GM21786 (cell line): ENCODE results near the gene CNNM2.

Experiments
- ATAC-seq: cut with Tn5 transposase; IDR thresholded peaks from one replicate; pipeline ENCODE4 v1.9.1; 2021; ENCODE audit not compliant: unreplicated experiment

Gene CNNM2

DNA sequence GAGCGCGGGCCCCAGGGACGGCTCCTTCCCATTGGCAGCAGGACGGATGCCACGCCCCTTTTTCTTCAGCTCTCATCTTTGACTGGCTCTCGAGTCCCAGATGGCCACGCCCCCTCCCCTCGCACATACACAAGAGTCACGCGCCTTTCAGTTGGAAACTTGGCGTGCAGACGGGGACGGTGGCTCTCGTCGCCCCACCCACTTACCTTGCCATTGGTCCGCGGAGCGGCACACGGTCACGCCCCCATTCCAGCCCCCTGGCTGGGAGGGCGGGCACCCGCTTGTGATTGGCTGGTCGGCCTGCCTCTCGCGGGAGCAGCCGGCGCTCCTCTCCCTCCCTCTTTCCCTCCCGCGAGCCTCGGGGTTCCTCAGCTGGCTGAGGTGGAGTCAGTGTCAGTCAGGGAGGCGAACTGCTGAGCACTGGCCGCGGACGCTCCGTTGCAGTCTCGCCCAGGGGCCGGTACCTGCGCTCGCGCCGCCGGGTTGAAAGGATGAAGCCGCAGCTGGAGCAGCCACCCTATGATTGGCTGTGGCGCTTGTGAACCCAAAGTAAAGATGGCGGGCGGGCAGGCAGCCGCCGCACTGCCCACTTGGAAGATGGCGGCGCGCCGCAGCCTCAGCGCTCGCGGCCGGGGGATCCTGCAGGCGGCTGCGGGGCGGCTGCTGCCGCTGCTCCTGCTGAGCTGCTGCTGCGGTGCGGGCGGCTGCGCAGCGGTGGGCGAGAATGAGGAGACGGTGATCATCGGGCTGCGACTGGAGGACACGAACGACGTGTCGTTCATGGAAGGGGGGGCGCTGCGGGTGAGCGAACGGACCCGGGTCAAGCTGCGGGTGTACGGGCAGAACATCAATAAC is at the start of gene CNNM2:
TSS of gene CNNM2 (plus strand) at position 333 of the 855 bp plus-strand sequence. CDS start at position 520, 187 bp downstream.
- ATAC-seq = peak; percentile 93

DNA sequence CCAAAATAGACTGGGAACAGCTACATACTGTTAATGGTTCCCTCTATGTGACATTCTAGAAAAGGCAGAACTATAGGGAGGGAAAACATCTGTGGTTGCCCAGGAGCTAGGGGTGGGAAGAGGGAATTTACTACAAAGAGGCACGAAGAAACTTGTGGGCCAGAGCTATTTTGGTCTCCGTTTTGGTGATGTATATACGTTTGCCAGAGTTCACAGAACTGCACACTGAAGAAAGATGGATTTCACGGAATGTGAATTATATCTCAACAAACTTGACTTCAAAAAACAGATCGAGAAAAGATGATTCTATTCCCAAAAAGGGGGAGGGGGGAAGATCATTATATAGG is 49.2 kb upstream of the CNNM2 start:
- ATAC-seq = no peak

DNA sequence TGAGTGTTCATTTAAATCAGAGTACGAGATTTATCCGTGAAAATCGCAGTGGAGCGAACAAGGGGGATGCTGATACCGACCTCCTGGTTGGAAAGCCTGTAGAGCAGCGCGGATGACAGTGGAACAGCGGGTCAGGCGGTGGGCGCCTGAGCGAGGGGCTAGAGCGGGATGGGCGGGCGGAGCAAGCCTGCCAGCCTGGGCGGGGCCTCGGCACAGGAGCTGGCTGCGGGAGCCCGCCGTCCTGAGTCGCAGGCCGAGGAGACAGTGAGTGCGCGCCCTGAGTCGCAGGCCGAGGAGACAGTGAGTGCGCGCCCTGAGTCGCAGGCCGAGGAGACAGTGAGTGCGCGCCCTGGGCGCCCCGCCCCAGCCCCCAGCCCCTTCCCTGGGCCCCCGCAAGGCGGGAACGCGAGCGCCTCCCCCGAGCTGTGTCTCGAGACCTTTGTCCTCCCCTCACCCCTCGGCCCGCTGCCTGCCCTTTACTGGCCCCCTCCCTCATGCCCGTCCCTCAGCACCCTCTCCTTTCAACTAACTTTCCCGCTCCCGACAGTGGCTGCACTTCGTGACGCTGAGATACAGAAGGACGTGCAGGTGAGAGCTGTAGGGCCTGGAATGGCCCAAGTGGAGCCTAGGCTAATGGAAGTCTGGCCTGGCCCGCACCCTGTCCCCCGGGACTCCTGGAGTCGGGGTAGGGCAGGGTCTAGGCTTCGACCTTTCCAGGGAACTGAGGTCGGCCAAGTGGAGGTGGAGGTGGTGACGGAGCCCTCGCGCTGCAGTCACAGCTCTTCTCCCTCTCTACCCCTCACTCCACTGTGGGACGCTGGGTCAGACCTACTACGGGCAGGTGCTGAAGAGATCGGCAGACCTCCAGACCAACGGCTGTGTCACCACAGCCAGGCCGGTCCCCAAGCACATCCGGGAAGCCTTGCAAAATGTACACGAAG is 48.6 kb upstream of the CNNM2 start, which contains the start of gene AS3MT:
TSS of gene AS3MT (plus strand) at position 213 of the 941 bp plus-strand sequence. CDS start at position 336, 123 bp downstream.
- ATAC-seq = no peak

GRCh38 chr10:102870221-102870620 is 47.9 kb upstream of the CNNM2 start:
- ATAC-seq = no peak

GRCh38 chr10:102872163-102872562 is 45.9 kb upstream of the CNNM2 start:
- no peak for ATAC-seq

GRCh38 chr10:102876747-102877153 is 41.3 kb upstream of the CNNM2 start:
- no peak for ATAC-seq

GRCh38 chr10:102878629-102879028 is 39.5 kb upstream of the CNNM2 start:
- ATAC-seq = no peak

DNA sequence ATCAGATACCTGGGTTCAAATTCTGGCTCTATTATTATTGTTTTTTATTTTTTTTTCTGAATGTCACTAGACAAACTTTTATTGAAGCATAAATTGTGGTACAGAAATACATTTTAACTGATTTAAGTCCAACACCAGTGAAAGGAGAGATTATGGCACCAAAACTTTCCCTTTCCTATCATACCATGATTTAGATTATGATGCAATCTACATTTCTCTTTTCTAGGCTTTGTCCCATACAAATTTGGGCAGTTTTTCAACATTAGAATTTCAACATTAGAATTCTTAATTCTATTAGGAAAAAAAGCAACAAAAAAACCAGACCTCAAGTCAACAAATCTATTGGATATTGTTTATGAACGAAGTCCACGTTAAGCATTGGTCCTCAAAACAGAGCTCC is 37.8 kb upstream of the CNNM2 start:
- no peak for ATAC-seq

GRCh38 chr10:102888048-102888447 is 30.0 kb upstream of the CNNM2 start:
- no peak for ATAC-seq

DNA sequence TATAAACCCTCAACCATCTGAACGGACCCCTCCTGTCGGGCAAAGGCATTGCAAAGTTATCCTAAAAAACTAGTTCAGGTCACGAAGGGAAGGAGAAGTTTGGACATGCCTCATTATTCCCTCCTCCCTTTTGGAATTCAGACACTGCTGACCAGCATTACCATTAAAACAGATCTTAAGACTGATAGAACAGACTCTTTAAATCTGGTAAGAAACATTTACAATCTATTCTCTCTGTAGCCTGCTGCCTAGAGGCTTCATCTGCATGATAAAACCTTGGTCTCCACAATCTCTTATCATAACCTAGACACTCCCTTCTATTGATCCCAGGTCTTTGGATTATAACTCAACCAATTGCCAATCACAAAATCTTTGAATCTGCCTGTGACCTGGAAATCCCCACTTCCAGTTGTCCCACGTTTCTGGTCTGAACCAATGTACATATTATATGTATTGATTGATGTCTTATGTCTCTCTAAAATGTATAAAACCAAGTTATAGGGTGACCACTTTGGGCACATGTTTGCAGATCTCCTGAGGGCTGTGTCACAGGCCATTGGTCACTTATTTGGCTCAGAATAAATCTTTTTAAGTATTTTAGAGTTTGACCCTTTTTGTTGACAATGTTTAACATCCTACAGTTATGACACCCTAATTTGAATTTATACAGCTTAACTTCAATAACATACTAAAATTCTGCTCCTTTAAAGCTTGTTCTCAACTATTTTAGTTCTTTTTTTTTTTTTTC is 23.5 kb upstream of the CNNM2 start:
- no peak for ATAC-seq

- ATAC-seq = no peak
These were observed 18.1 kb upstream of the CNNM2 start for GRCh38 chr10:102900006-102900405.

DNA sequence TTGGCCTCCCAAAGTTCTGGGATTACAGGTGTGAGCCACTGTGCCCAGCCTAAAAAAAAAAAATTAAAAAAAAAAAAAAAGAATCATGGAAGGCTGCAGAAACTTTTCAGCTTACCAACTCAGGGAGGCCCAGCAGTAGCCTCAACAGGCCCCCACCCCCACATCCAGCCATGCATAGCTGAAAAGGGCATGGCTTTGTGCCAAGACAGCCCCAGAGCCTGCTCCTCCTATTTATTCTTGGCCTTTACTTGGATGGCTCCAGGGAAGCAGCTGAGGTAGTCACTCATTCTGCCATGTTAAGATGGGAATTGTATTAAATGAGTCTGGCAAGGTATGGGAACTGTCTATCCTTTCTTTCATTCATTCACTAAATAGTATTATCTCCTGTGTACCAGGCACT is 13.7 kb upstream of the CNNM2 start:
- ATAC-seq = no peak

DNA sequence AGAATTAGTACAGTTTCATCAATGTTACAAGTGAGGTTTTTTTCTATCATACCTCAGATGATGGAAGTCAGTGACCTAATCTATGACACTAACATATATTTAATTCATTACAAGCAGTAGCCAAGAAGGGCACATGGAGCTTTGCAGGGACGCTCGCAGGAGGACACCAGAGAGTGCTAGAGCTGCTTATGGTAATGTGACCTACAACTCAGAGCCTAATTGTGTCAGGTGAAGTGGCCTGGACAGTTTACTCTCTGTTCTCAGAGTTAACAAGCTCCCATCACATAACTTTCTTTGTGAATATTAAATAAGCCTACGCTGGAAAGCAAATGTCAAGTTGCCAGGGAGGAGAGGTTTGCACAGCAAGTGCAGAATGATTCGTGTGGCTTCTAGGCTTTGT is 11.6 kb upstream of the CNNM2 start:
- ATAC-seq = no peak

DNA sequence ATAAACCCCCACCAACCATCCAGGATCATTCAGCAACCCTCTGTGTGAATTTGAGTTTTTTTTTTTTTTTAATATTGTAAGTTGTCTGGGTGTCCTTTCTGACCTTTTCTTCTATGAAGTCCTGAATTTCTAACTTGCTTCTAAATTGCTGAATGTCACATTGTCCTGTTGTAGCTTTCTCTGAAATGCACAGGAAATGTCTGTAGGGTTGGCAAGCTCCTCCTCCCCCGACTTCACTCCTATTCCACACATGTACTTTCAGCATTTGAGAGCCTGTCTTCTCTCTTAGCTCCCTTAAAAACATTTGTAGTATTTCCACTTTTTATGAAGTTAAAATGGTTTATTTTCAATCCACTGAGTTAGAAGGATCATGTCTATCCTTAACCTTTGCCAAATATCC is 3.3 kb upstream of the CNNM2 start:
- no peak for ATAC-seq

DNA sequence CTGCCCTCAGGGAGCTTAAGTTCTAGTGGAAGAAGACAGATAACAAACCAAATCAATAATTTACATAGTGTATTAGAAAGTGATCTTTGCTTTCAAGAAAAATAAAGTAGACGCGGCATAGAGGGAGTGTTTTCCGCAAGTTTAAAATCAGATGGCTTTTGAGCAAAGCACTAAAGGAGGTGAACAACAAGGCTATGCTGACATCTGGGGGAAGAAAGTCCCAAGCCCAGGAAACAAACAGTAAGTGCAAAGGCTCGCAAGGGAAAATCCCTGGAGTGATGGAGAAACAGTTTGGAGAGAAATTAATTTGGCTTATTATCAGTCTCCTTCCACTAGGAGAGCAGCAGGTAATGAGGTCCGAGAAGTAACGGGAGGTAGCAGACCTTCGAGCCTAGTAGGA is 1.9 kb upstream of the CNNM2 start:
- no peak for ATAC-seq

GRCh38 chr10:102917314-102917961 is 656 bp upstream of the CNNM2 start:
- ATAC-seq = peak; percentile 34

GRCh38 chr10:102918817-102919245 is 737 bp downstream of the CNNM2 start:
- ATAC-seq = no peak

DNA sequence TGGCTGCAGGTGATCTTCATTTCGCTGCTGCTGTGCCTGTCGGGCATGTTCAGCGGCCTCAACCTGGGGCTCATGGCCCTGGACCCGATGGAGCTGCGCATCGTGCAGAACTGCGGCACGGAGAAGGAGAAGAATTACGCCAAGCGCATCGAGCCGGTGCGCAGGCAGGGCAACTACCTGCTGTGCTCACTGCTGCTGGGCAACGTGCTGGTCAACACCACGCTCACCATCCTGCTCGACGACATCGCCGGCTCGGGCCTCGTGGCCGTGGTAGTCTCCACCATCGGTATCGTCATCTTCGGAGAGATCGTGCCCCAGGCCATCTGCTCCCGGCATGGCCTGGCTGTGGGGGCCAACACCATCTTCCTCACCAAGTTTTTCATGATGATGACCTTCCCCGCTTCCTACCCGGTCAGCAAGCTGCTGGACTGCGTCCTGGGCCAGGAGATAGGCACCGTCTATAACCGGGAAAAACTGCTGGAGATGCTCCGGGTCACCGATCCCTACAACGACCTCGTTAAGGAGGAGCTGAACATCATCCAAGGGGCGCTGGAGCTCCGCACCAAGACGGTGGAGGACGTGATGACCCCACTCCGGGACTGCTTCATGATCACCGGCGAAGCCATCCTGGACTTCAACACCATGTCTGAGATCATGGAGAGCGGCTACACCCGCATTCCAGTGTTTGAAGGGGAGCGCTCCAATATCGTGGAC is 1.3 kb downstream of the CNNM2 start:
- no peak for ATAC-seq

- ATAC-seq = no peak
These were observed 2.1 kb downstream of the CNNM2 start for GRCh38 chr10:102919992-102920739.
